Measurements from ENCODE around the gene LSAMP. TPM values are rescaled to one million over a fixed set of nuclear protein-coding genes. Genes with fewer than 3 reads are reported as not detected.

Gene LSAMP
- total and polyA plus RNA-seq, 2 of the 8 experiments (the other 6 are each of a cell fraction or from before 2014, with no cell fraction given): 1.8 to 5.7 TPM

- TF ChIP-seq ASH2L (IDR thresholded peaks at IDR 0.05; ENCODE audit: low read length) (no peak), HDAC6 (IDR thresholded peaks at IDR 0.05; ENCODE audit: low read depth, low read length) (no peak), PHF8 (conservative IDR thresholded peaks at IDR 0.05; ENCODE audit: low read depth, low read length) (no peak), NANOG (IDR thresholded peaks at IDR 0.05; ENCODE audit: insufficient read depth, low read depth, low read length, poor library complexity, severe bottlenecking) (no peak), RFX5 (IDR thresholded peaks at IDR 0.05; ENCODE audit: borderline replicate concordance, low read depth, low read length) (no peak), TBP (IDR thresholded peaks at IDR 0.05; ENCODE audit: low read depth, low read length) (no peak)
- TF ChIP-seq, protein P1, sequence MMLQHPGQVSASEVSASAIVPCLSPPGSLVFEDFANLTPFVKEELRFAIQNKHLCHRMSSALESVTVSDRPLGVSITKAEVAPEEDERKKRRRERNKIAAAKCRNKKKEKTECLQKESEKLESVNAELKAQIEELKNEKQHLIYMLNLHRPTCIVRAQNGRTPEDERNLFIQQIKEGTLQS (IDR thresholded peaks at IDR 0.05; ENCODE audit: insufficient read depth, low read depth, low read length): no peak
These were observed 512.5 kb downstream of the LSAMP start (continued) for GRCh38 chr3:115932807-115933206.

Measured in H1 (cell line).